HuH-7.5 (cell line): ENCODE data around the gene HGF.
A peak's percentile ranks its signal among the peaks of the same experiment; 100 is the strongest.

ENCODE experiments used
- DNase-seq: peaks from one replicate; pipeline ENCODE4 v3.0.0; 2011; ENCODE audit warnings: low spot score

Gene HGF

GRCh38 chr7:81719865-81720264 lies 50.0 kb downstream of the HGF start:
- no peak for DNase-seq

- no peak for DNase-seq
These were observed 53.8 kb downstream of the HGF start for GRCh38 chr7:81715984-81716588.

- DNase-seq = no peak
These were observed 55.5 kb downstream of the HGF start for GRCh38 chr7:81714306-81714705.

- no peak for DNase-seq
These were observed 59.1 kb downstream of the HGF start for GRCh38 chr7:81710751-81711150.

GRCh38 chr7:81709836-81710235 lies 60.0 kb downstream of the HGF start:
- DNase-seq = no peak

GRCh38 chr7:81707966-81708365 lies 61.9 kb downstream of the HGF start:
- DNase-seq = no peak

- no peak for DNase-seq
These were observed 62.7 kb downstream of the HGF start for GRCh38 chr7:81707196-81707595.

- no peak for DNase-seq
These were observed 64.6 kb downstream of the HGF start for GRCh38 chr7:81705206-81705605.

GRCh38 chr7:81704595-81704994 lies 65.3 kb downstream of the HGF start:
- DNase-seq = no peak

GRCh38 chr7:81698965-81699364 lies 70.9 kb downstream of the HGF start:
- no peak for DNase-seq

GRCh38 chr7:81694711-81695110 lies 75.1 kb downstream of the HGF start:
- no peak for DNase-seq

- no peak for DNase-seq
These were observed 76.0 kb downstream of the HGF start for GRCh38 chr7:81693894-81694293.

GRCh38 chr7:81693080-81693479 lies 76.8 kb downstream of the HGF start:
- DNase-seq = no peak

GRCh38 chr7:81692146-81692905 lies 77.5 kb downstream of the HGF start:
- no peak for DNase-seq

- no peak for DNase-seq
These were observed 78.5 kb downstream of the HGF start for GRCh38 chr7:81691199-81691821.

- no peak for DNase-seq
These were observed 79.2 kb downstream of the HGF start for GRCh38 chr7:81690688-81691087.

- DNase-seq = no peak
These were observed 79.6 kb downstream of the HGF start for GRCh38 chr7:81690251-81690650.

- DNase-seq = no peak
These were observed 81.0 kb downstream of the HGF start for GRCh38 chr7:81688622-81689411.

- DNase-seq = no peak
These were observed 82.8 kb downstream of the HGF start for GRCh38 chr7:81687062-81687461.

GRCh38 chr7:81685270-81685868 lies 84.5 kb downstream of the HGF start:
- no peak for DNase-seq

GRCh38 chr7:81684514-81685269 lies 85.2 kb downstream of the HGF start:
- DNase-seq = peak; percentile 16
